OCI-LY7 (cell line): ENCODE results near the gene GLS. TPM values are rescaled to one million over a fixed set of nuclear protein-coding genes. Genes with fewer than 3 reads are reported as not detected.

Source experiments
- BruUV-seq: library from RNA; stranded (reverse); fragments of 400-500 nt; replicated peaks from 2 replicates; lab custom pipeline; 2021; lab: Mats Ljungman, UMichigan
- CTCF ChIA-PET: fragments of 300-600 bp; sonication (Branson Sonifier 250); formaldehyde crosslinking; loops from one replicate; lab custom pipeline; 2022; ENCODE audit warnings: antibody characterized with exemption; ENCODE audit not compliant: unreplicated experiment; lab: Charles Lee
- POLR2A ChIA-PET: fragments of 300-600 bp; sonication (Branson Sonifier 250); formaldehyde crosslinking; loops from one replicate; lab custom pipeline; 2022; ENCODE audit warnings: antibody characterized with exemption; lab: Charles Lee
- DNase-seq: peaks from one replicate; pipeline ENCODE4 v3.0.0-alpha.2; 2015; ENCODE audit warnings: low spot score
- H2AFZ ChIP-seq: fragments of 200-600 bp; sonication (generic), shearing (Covaris generic); 2 replicates; pipeline ENCODE4 v1.6.1; 2014; ENCODE audit warnings: mild to moderate bottlenecking, antibody characterized with exemption, low read length, moderate library complexity
- H3K27ac ChIP-seq: fragments of 200-600 bp; sonication (generic); 2 replicates; pipeline ENCODE4 v1.5.1; 2014; ENCODE audit warnings: mixed run types, low read depth, mild to moderate bottlenecking, moderate library complexity, low read length, inconsistent platforms; ENCODE audit not compliant: poor library complexity, severe bottlenecking
- H3K36me3 ChIP-seq: fragments of 200-600 bp; sonication (generic); 2 replicates; pipeline ENCODE4 v1.6.1; 2014; ENCODE audit warnings: mild to moderate bottlenecking, antibody characterized with exemption, low read length, moderate library complexity, mixed read lengths; ENCODE audit not compliant: insufficient read depth
- H3K4me1 ChIP-seq: fragments of 200-600 bp; sonication (generic); 2 replicates; pipeline ENCODE4 v1.5.1; 2014; ENCODE audit warnings: mild to moderate bottlenecking, low read length; ENCODE audit not compliant: insufficient read depth, poor library complexity, severe bottlenecking
- H3K4me2 ChIP-seq: fragments of 200-600 bp; sonication (generic); 2 replicates; pipeline ENCODE4 v1.6.1; 2014; ENCODE audit warnings: mild to moderate bottlenecking, low read length
- H3K4me3 ChIP-seq: fragments of 200-600 bp; sonication (generic); 2 replicates; pipeline ENCODE4 v1.5.1; 2014; ENCODE audit warnings: mild to moderate bottlenecking, low read depth, low read length; ENCODE audit not compliant: poor library complexity, severe bottlenecking
- H3K79me2 ChIP-seq: fragments of 200-600 bp; sonication (generic); 2 replicates; pipeline ENCODE4 v1.6.1; 2016; ENCODE audit warnings: low read depth, mild to moderate bottlenecking, low read length, moderate library complexity, mixed read lengths; ENCODE audit not compliant: insufficient read depth
- H3K9me2 ChIP-seq: fragments of 200-600 bp; sonication (generic); 2 replicates; pipeline ENCODE4 v1.6.1; 2016; ENCODE audit warnings: mild to moderate bottlenecking, low read length, mixed read lengths; ENCODE audit not compliant: insufficient read depth
- H3K9me3 ChIP-seq: fragments of 200-600 bp; sonication (generic); 2 replicates; pipeline ENCODE4 v1.6.1; 2014; ENCODE audit warnings: mild to moderate bottlenecking, mixed run types, low read length, mixed read lengths
- H4K20me1 ChIP-seq: fragments of 200-600 bp; sonication (generic); 2 replicates; pipeline ENCODE4 v1.6.1; 2014; ENCODE audit warnings: mild to moderate bottlenecking, antibody characterized with exemption, low read length, moderate library complexity, mixed read lengths; ENCODE audit not compliant: insufficient read depth
- EZH2phosphoT487 ChIP-seq: fragments of 200-600 bp; sonication (generic); IDR thresholded peaks from 2 replicates; pipeline ENCODE4 v1.6.1; 2018; ENCODE audit warnings: low read depth, borderline replicate concordance, mild to moderate bottlenecking, mixed run types, antibody characterized with exemption, low read length, moderate library complexity, mixed read lengths
- intact Hi-C: fragments of 100-400 bp; cut with micrococcal nuclease; formaldehyde crosslinking; loops from one replicate; pipeline ENCODE4 v1.10.0; 2022; ENCODE audit not compliant: unreplicated experiment
- total RNA-seq, 2 experiments: library from RNA; depleted of rRNA in 1 of 2; stranded (reverse); fragments of >200 nt in 1 of 2; shearing (Covaris generic) in 1 of 2; gene quantifications; 2 replicates each; pipeline ENCODE4 v1.2.3, GENCODE V29; 2014 to 2022
- TF ChIP-seq, protein P1 (sequence below): fragments of 200-600 bp; sonication (generic); conservative IDR thresholded peaks from 2 replicates; pipeline ENCODE4 v1.5.1; 2014; ENCODE audit warnings: mild to moderate bottlenecking, antibody characterized with exemption, low read length, moderate library complexity, mixed read lengths

Gene GLS
- total RNA-seq, 2 experiments from 2014 or later: 102 to 103 TPM

DNA sequence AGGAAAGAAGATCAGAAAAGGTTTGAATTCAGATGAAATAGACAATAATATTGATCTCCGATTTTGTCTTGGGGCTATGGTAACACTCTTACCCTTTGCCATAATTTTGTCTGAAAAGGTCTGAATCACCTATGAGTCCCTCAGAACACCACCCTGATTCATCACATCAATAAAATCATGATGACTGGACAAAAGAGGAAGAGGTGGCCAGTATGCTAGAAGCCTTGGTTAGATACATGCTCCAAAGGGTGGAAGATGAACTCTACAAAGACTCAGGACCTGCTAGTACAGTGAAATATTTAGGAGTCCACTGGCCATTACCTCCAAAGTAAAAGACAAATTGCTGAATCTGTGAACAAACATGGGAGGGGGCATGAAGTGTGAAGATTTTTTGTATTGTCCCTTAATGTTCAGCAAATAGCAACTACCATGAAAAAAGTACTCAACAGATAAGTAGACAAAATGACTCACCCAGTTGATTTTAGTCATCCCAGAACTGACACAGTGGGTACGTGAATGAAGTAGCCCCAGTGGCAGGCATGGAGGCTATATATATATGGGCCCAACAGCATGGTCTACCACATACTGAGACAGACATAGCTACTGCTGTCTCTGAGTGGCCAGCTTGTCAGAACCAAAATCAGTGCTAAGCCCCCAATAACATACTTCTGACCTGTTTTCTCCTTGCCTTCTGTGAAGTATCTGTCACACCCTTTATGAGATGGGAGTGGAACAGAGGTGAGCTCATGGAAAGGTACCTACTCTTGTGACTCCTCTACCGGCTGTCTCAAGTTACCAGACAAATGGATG, 36.5 kb upstream of the GLS start:
- intact Hi-C loops: no loop called here
- Histone ChIP-seq H3K4me2 (no peak overlapping the region), H3K9me2 (no peaks in the 10 kb centered on the region), H3K79me2 (no peaks in the 10 kb centered on the region), H3K36me3 (no peaks in the 10 kb centered on the region), H3K4me3 (no peak overlapping the region), H3K4me1 (no peaks in the 10 kb centered on the region), H4K20me1 (no peaks in the 10 kb centered on the region), H2AFZ (no peak overlapping the region), H3K9me3 (no peaks in the 10 kb centered on the region), H3K27ac (no peak overlapping the region)
- no peak for DNase-seq
- ChIA-PET POLR2A (interaction anchor here (0.9 kb wide), 1 partner anchor 40 kb away, joined by 3 read pairs; no protein-coding TSS in a partner anchor), CTCF (no interaction called here)
- no peak for TF ChIP-seq EZH2phosphoT487
- TF ChIP-seq, protein P1, sequence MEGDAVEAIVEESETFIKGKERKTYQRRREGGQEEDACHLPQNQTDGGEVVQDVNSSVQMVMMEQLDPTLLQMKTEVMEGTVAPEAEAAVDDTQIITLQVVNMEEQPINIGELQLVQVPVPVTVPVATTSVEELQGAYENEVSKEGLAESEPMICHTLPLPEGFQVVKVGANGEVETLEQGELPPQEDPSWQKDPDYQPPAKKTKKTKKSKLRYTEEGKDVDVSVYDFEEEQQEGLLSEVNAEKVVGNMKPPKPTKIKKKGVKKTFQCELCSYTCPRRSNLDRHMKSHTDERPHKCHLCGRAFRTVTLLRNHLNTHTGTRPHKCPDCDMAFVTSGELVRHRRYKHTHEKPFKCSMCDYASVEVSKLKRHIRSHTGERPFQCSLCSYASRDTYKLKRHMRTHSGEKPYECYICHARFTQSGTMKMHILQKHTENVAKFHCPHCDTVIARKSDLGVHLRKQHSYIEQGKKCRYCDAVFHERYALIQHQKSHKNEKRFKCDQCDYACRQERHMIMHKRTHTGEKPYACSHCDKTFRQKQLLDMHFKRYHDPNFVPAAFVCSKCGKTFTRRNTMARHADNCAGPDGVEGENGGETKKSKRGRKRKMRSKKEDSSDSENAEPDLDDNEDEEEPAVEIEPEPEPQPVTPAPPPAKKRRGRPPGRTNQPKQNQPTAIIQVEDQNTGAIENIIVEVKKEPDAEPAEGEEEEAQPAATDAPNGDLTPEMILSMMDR: no peak
- BruUV-seq: no TSS peak

DNA sequence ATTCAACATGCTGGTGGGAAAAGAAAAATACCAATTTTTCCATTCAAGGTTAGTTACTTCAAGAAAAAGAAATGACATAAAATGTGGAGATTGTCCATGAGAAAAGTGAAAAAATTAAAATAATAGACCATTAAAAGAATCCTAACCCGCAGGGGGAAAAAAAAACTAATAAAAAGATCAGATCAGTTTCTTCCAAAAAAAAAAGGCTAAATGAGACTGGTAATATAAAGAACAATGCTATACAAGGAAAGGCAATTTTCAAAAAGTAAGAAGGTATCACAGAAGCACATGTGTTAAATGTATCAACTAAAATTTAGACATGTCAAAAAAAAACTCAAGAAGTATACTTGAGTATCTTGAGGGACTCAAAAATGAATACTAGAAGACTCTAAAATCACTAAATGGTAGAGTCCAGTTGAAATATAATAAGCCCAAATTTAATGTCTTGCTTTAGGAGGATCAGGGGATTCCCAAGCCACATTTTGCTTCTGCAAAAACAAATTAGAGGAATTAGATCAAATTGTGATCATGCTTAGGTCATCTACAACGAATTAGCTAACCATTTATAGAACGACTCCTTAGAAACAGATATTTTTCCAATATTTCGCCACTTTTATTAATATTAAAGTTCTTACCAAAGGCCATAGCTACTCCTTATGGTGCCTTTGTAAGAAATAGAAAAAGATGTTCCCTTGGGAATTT, 35.8 kb upstream of the GLS start:
- no peak overlapping the region for H3K4me2 ChIP-seq

More for the DNA sequence above, 35.8 kb upstream of the GLS start:
- no peaks in the 10 kb centered on the region for H3K4me1 ChIP-seq
- BruUV-seq: no TSS peak
- H2AFZ ChIP-seq: no peak overlapping the region
- no peak overlapping the region for H3K4me3 ChIP-seq
- TF ChIP-seq EZH2phosphoT487: no peak
- TF ChIP-seq, protein P1: no peak
- intact Hi-C loops: no loop called here
- H3K79me2 ChIP-seq: no peaks in the 10 kb centered on the region
- no peak for DNase-seq
- ChIA-PET CTCF (no interaction called here), POLR2A (no interaction called here)
- H4K20me1 ChIP-seq: no peaks in the 10 kb centered on the region
- no peaks in the 10 kb centered on the region for H3K36me3 ChIP-seq
- no peak overlapping the region for H3K27ac ChIP-seq
- H3K9me3 ChIP-seq: no peaks in the 10 kb centered on the region
- H3K9me2 ChIP-seq: no peaks in the 10 kb centered on the region
